Mucosa of descending colon (tissue), 3 donors: ENCODE measurements around the gene SPCS2. TPM values are rescaled to one million over a fixed set of nuclear protein-coding genes. Genes with fewer than 3 reads are reported as not detected.

Source experiments
- ATAC-seq: fragments of 200-7000 bp; cut with Tn5 transposase; one replicate; pipeline ENCODE4 v1.9.1; 2020; ENCODE audit warnings: mild to moderate bottlenecking, moderate library complexity
- DNase-seq, 3 donors: peaks; one replicate each; pipeline ENCODE4 v3.0.0-alpha.2; 2020
- H3K36me3 ChIP-seq: fragments of 200-600 bp; one replicate; pipeline ENCODE4 v1.8.0; 2021; ENCODE audit warnings: low read depth, mild to moderate bottlenecking
- H3K4me1 ChIP-seq: fragments of 200-600 bp; one replicate; pipeline ENCODE4 v1.8.0; 2021; ENCODE audit warnings: low read depth, mild to moderate bottlenecking
- H3K4me3 ChIP-seq: fragments of 200-600 bp; one replicate; pipeline ENCODE4 v1.8.0; 2021; ENCODE audit warnings: mild to moderate bottlenecking
- H3K9me3 ChIP-seq: fragments of 200-600 bp; one replicate; pipeline ENCODE4 v1.8.0; 2021; ENCODE audit warnings: mild to moderate bottlenecking
- intact Hi-C, 2 donors: fragments of 100-400 bp; cut with DNase I in 1 of 2; cut with micrococcal nuclease in 1 of 2; formaldehyde crosslinking; loops; one replicate each; pipeline versions ENCODE4 v1.11.0 to v1.11.1; 2022; cut with DNase I, micrococcal nuclease
- total RNA-seq, 3 donors: library from RNA; stranded (reverse); fragmentation: NEBNext Ultra II Directional in 2 of 3; extraction: Animal tissue kit (Norgen Biotek cat#: 25700) in 2 of 3; gene quantifications; one replicate each; pipeline versions ENCODE4 v1.2.1 to v1.2.4, GENCODE V29; 2021 to 2023
- TF ChIP-seq, protein P1 (sequence below): fragments of 200-600 bp; IDR thresholded peaks from one replicate; pipeline ENCODE4 v1.8.0; 2022; ENCODE audit warnings: antibody characterized with exemption, mild to moderate bottlenecking
- donor health status: DM: no; HTN: no; CAD: no; lungs with moderate emphysema.
- donor health status: DM: no; HTN: no; CAD: no.
- donor health status: DM: no; HTN: yes; CAD: no.

Gene SPCS2
- total RNA-seq, 3 donors from 2014 or later: 117 to 160 (median 119) TPM

DNA sequence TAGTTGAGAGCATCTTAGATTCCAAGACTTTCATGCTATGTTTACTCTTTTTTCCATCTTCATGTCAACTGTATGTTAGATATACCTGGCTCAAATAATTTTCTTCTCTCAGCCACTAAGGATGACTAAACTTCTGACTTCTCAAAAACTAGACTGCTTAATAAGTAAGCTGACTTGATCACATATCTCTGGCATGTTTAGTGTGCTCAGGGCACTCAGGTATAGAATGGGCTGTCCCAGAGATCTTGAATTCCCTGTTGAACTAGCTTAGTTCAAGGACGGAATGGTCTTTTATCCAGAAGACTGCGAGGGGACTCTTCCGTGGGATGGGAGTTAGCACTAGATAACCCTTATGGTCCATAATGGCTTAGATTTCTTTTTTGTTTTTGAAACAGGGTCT lies 52.6 kb downstream of the SPCS2 start:
- ATAC-seq (no peak), DNase-seq (no peak)
- Histone ChIP-seq H3K36me3 (no peaks in the 10 kb centered on the region), H3K4me3 (no peak overlapping the region), H3K9me3 (no peaks in the 10 kb centered on the region), H3K4me1 (no peaks in the 10 kb centered on the region)
- intact Hi-C loops: no loop called here
- TF ChIP-seq, protein P1, sequence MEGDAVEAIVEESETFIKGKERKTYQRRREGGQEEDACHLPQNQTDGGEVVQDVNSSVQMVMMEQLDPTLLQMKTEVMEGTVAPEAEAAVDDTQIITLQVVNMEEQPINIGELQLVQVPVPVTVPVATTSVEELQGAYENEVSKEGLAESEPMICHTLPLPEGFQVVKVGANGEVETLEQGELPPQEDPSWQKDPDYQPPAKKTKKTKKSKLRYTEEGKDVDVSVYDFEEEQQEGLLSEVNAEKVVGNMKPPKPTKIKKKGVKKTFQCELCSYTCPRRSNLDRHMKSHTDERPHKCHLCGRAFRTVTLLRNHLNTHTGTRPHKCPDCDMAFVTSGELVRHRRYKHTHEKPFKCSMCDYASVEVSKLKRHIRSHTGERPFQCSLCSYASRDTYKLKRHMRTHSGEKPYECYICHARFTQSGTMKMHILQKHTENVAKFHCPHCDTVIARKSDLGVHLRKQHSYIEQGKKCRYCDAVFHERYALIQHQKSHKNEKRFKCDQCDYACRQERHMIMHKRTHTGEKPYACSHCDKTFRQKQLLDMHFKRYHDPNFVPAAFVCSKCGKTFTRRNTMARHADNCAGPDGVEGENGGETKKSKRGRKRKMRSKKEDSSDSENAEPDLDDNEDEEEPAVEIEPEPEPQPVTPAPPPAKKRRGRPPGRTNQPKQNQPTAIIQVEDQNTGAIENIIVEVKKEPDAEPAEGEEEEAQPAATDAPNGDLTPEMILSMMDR: no peak

DNA sequence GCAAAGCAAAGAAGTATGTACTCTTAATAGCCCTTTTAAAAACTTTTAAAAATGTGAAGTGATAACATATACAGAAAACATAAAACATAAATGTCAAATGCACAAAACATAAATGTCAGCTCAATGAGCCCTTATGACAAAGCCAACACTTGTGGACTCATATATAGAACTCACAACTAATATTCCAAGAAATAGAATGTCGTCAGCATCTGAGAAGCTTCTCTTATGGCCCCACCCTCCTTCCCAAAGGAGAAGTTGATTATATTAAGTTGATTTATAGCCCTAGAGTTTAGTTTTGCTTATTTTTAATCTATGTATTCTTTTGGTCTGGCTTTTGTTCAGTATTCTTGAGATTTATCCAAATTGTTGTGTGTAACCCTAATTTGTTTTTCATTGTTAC lies 53.5 kb downstream of the SPCS2 start:
- intact Hi-C loops: no loop called here
- Histone ChIP-seq H3K36me3 (no peaks in the 10 kb centered on the region), H3K4me3 (no peak overlapping the region), H3K4me1 (no peaks in the 10 kb centered on the region), H3K9me3 (no peaks in the 10 kb centered on the region)
- DNase-seq: no peak
- no peak for ATAC-seq
- TF ChIP-seq, protein P1: no peak

DNA sequence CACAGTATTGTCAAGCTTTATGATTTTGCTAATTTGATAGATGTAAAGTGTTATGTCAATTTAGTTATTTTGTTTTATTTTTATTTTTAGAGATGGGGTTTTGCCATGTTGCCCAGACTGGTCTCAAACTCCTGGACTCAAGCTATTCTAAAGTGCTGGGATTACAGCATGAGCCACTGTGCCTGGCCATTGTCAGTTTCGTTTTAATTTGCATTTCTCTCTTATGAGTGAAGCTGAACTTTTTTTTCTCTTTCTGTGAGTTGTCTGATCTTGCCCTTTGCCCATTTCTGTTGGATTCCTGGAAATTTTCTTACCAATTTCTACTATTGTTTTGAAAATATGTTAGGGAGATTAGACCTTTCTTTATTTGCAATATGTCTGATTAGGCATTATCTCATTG lies 55.1 kb downstream of the SPCS2 start:
- TF ChIP-seq, protein P1: no peak
- Histone ChIP-seq H3K9me3 (no peaks in the 10 kb centered on the region), H3K36me3 (no peaks in the 10 kb centered on the region), H3K4me3 (no peak overlapping the region), H3K4me1 (no peaks in the 10 kb centered on the region)
- intact Hi-C loops: no loop called here
- ATAC-seq (no peak), DNase-seq (no peak)

DNA sequence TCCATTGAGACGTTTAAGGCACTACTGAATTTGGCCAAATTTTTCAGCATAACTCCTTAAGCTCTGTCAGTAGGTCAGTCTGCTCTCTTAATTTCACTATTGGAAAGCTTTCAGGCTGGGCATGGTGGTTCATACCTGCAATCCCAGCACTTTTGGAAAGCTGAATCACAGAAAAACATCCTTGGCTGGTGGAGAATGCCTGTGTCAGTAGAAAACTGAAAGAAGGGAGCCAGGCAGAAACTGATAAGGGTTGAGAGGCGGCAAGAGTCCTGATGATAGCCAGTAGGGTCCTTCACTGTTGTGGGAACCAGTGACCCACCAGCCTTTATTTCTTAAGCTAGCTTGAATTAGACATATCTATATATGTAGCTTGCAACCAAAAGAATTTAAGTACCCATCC lies 62.3 kb downstream of the SPCS2 start:
- intact Hi-C loops: no loop called here
- ATAC-seq (no peak), DNase-seq (no peak)
- Histone ChIP-seq H3K4me1 (no peaks in the 10 kb centered on the region), H3K4me3 (no peak overlapping the region), H3K9me3 (no peaks in the 10 kb centered on the region), H3K36me3 (no peaks in the 10 kb centered on the region)
- TF ChIP-seq, protein P1: no peak

DNA sequence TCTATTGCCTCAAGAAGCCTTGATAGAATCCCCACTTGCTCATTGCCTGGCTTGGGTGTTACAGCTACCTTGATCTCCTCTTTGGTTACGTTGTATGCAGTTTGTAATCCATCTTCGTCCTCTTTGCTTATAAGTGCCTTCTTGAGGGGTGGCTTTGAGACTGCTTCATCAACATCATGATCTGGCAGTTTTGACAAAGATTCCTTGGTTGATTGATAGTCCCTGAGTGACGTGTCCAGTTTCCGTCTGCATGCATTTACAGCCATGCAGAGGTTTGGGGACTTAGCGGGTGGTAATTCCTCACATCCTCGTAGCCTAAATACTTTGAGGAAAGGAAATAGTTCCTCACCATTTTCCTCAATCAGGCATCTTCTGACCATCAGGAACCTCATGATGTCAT lies 62.8 kb downstream of the SPCS2 start:
- no peak overlapping the region for H3K4me3 ChIP-seq
- H3K9me3 ChIP-seq: no peaks in the 10 kb centered on the region
- H3K36me3 ChIP-seq: no peaks in the 10 kb centered on the region
- TF ChIP-seq, protein P1: no peak
- no peaks in the 10 kb centered on the region for H3K4me1 ChIP-seq
- DNase-seq (no peak), ATAC-seq (no peak)
- intact Hi-C loops: no loop called here

DNA sequence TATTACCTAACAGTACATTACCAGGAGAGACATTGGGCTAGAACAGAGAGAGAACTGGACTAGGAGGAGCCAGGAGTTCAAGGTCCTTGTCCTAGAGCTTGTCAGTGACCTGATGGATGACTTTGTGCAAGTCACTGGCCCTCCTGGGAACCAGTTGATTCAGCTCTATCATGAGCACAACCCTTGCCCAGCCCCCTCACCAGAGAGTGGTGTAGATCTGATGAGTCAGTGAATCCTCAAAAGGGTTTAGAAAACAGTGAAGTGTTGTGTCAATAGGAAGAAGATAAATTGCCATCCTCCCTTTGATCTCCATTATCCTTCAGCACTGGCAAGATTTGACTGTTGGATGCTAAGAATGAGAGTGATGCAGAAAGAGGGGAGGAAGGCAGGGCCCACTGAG lies 64.0 kb downstream of the SPCS2 start:
- intact Hi-C loops: no loop called here
- TF ChIP-seq, protein P1: no peak
- Histone ChIP-seq H3K36me3 (no peaks in the 10 kb centered on the region), H3K4me3 (no peak overlapping the region), H3K9me3 (no peaks in the 10 kb centered on the region), H3K4me1 (no peaks in the 10 kb centered on the region)
- DNase-seq: no peak
- no peak for ATAC-seq
